Ammon's horn (tissue), 1 donor: ENCODE results near the gene KYNU.
"Not testable (repeated sequence)": the region's sequence is repeated elsewhere in the genome, so short reads cannot be mapped to it uniquely, and the experiment has no call there.

Source experiments
- DNase-seq: peaks from one replicate; pipeline ENCODE4 v3.0.0-alpha.2; 2016; ENCODE audit warnings: low spot score

Gene KYNU

DNA sequence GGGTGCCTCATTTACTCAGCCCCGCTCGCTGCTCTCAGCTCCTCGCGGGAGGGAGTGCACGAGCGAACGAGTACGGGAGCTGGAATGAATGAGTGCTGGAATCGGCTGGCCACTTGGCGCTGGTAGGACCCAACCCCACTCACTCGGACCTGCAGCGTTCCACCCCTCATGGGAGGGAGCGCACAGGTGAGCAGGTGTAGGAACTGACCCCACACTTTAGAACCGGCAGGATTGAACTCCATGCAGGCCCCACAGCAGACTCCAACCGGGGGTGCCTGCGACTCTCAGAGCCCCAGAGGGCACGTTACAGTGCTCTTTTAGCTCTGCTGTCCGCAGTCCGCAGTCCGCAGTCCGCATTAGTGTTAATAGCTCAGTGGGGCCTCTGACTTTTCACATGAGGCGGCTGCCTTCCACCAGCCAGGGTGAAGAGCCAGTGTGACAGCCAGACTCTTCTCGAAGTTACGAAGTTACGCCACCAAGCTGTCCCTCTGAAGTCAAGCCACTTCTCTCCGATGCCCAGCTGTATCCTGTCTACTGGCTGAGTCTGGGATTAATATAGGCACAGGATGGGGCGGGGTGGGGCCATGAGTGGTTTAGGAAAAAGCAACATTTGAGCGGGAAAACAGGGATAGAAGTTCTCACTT is 149.1 kb downstream of the KYNU start:
- no peak for DNase-seq

DNA sequence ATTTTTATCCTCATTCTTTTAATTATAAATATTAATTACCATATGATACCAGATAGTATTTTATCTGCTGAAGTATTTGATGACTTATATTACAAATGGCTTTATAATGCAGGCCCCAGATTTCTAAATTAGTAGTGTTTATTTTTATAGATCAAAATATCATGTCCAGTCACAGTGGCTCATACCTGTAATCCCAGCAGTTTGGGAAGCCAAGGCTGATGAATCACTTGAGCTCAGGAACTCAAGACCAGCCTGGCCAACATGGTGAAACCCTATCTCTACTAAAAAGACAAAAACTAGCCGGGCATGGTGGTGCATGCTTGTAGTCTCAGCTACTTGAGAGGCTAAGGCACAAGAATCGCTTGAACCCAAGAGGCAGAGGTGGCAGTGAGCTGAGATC is 151.7 kb downstream of the KYNU start:
- DNase-seq, result no peak

DNA sequence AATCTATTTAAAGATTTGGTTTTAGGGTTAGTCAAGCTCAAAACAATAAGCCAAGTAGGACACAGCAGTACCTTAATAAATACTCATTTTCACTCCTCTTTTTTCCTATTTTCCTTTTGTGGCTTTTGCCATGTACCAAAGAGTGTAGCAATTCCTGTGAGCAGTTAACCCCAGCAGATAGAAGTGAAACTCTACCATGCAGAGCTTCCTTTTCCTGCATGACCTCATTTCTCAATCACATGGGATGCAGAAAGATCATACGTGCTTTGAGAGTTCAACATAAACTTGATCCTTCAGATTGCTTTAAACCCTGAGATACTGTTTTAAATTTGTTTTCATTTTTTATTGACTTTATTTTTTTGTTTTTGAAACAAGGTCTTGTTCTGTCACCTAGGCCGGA is 152.7 kb downstream of the KYNU start:
- DNase-seq, result peak; percentile 30

DNA sequence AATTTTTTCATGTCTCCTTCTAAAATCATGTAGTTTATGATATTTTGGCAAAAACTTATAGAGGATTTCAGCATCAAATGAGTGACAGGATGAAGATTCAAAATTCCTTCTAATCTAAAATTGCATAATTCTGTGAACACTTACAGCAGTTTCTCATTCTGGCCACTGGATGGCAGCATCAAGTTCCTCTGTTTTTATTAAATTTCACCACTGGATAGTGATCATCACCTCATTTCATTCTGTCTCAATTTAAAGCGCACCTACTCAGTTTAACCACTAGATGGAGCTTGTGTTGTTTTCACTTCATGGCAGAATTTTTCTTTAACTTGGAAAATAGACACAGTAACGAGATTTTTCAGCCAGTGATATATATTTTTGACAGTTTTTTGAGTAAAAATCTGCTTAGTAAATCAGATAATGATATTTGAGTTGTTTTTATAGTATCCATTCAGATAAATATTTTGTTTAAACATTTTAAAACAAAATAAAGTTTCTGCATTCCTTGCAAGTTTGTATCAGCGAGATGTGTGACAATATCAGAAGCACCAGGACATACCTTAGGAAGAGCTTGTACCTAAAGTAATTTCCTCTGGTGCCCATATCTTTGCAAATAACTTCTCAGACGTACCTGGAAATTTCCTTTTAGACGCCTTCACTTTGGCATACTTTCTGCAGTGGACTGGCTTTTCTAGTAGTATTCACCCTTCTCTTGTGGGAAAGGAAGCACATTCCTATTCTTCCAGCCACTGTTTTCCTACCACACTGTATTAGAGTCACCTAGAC is 157.0 kb downstream of the KYNU start:
- DNase-seq, result peak; percentile 88

DNA sequence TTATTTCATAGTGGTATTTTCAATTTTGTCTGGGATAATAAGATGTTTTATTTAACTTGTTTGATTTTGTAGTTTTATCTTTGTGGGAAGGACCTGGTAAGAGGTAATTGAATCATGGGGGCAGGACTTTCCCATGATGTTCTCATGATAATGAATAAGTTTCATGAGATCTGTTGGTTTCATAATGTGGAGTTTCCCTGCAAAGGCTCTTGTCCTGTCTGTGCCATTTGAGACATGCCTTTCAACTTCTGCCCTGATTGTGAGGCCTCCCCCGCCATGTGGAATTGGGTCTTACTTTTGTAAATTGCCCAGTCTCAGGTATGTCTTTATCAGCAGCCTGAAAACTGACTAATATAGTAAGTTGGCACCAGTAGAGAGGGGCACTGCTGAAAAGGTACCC is 174.0 kb downstream of the KYNU start:
- no peak for DNase-seq

DNA sequence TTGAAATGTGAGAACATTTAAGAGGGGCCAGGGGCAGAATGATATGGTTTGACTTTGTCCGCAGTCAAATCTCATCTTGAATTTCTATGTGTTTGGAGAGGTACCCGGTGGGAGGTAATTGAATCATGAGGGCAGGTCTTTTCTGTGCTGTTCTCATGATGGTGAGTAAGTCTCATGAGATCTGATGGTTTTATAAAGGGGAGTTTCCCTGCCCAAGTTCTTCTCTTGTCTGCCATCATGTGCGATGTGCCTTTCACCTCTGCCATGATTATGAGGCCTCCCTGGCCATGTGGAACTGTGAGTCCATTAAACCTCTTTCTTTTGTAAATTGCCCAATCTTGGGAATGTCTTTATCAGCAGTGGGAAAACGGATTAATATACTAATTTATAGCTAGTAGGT is 176.0 kb downstream of the KYNU start:
- not testable (repeated sequence) for DNase-seq

DNA sequence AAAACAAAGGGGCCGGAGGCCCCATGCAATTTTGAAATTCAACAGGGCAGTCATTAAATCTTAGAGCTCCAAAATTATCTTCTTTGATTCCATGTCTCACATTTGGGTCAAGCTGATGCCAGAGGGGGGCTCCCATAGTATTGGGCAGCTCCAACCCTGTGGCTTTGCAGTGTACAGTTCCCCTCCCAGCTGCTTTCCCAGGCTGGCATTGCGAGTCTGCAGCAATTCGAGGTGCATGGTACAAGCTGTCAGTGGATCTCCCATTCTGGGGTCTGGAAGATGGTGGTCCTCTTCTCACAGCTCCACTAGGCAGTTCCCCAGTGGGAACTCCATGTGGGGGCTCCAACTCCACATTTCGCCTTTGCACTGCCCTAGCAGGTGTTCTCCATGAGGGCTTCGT is 179.1 kb downstream of the KYNU start:
- no peak for DNase-seq

DNA sequence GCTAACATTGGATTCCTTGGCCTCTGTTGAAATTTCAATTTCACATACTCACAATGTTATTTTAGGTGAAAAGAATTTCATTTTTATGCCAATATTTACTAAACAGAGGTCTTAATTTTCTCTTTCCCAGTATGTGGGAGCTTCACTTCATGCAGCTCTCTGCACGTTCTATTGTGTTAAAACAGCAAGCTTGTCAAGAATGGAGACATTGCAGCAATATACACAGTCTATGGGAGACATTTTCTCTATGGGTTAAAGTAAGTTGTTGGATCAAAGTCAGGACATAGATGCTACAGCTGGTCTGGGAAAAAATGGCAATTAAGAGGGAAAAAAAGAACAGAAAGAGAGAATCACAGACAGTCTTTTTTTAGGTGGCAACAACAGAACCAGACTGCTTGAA is 181.4 kb downstream of the KYNU start:
- DNase-seq, result no peak

DNA sequence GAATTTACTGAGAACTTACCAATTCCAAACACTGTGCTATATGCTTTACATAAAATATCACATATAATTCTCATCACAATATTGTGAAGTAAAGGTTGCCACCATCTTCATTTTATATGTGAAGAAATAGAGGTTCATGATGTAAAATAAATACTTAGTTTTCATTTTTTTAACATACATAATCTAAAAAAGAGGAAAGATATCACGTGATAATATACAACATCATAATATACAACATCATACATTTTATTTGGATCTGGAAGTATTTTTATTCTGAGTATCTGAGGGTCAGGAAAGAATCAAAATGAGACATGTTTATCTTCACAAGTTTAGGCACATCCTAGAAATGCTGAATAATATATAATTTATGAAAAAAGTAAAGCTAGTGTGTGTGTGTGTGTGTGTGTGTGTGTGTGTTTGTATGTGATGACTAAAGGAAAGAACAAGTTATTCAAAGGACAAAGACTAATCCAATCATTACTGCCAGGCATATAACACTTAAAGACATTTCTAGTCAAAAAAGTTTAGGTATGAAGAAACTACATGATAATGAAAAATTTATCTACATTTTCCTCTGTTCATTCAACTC is 186.2 kb downstream of the KYNU start:
- DNase-seq, result no peak

DNA sequence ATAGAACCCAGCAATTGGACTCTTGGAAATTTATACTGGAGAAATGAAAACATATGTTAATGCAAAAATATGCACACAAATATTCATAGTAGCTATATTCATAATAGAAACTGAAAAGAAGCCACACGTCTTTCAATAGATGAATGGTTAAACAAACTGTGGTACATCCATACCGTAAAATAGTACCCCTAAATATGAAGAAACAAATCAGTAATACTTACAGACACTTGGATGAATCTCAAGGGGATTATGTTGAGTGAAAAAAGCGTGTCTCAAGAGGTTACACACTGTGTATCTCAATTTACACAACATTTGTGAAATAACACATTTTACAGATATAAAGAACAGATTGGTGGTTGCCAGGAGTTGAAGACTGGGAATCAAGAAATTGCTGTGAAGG is 190.6 kb downstream of the KYNU start:
- no peak for DNase-seq

DNA sequence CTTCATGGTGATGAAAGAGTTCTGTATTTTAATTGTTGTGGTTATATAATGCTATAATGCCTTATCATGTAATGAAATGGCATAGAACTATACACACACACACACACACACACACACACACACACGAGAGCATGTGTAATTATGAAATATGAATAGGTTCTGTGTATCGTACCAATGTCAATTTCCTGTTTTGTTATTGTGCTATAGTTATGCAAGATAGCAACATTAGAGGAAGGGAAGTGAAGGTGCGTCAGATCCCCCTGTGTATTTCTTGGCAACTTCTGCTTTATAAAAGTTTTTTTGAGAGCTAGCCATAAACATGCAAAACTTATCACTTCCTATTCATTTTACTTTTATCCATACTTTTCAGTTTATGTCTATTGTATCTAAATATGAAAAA is 191.0 kb downstream of the KYNU start:
- no peak for DNase-seq

DNA sequence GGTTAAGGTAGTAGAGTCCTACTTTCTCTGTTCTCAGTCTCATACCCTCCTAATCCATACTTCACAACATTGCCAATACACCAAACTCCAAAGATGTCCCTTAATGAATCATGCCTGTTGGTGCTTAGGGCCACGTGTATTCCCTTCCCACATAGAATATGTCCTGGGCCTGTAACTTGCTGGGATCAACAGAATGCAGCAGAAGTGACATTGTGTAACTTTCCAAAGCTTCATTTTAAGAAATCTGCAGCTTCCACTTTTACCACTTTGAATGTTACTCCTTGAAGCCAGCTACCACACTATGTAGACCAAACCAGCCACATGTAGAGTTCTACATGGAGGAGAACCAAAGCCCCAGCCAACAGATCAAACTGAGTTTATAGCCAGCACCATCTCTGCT is 193.2 kb downstream of the KYNU start:
- no peak for DNase-seq

DNA sequence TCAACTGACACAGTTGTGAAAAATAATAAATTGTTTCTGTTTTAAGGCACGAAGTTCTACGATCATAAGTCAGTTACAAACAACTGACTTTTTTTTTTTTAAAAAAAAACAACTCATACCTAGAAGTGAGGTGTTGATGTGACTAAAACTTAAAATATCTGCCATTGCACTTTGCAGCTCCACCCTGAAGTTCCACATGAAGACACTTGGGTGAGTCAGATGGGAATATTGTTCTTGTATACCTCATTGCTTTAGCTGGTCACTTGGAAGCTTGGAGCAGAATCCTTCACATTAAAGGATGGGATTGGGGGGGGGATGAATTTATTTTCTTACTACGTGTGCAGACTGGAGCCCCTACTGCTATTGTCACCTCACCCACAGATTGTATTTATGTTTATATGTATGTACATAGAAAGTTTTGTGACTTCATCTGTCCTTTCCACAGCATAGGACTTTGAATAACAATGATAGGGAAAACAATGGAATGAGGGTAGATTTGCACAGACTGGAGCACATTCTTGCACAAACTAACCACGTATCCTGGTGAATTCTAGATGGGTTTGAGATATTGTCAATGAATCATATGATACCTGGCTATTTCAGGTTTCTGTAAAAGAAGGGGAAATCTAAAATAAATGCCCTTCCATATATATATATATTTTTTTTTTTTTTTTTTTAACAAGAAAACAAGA is 193.9 kb downstream of the KYNU start:
- no peak for DNase-seq

DNA sequence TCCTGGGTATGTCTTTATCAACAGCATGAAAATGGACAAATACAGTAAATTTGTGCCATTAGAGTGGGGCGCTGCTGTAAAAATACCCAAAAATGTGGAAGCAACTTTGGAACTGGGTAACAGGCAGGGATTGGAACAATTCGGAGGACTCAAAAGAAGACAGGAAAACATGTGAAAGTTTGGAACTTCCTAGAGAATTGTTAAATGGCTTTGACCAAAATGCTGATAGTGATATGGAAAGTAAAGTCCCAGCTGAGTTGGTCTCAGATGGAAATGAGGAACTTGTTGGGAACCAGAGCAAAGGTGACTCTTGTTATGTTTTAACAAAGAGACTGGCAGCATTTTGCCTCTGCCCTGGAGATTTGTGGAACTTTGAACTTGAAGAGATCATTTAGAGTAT is 197.4 kb downstream of the KYNU start:
- DNase-seq, result not testable (repeated sequence)

DNA sequence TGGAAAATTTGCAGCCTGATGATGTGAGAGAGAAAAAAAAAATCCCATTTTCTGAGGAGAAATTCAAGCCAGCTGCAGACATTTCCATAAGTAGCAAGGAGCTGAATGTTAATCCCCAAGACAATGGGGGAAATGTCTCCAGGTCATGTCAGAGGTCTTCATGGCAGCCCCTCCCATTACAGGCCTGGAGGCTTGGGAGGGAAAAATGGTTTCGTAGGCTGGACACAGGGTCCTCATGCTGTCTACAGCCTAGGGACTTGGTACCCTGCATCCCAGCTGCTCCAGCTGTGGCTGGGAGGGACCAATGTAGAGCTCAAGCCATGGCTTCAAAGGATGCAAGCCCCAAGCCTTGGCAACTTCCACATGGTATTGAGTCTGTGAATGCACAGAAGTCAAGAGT is 198.2 kb downstream of the KYNU start:
- DNase-seq, result no peak

DNA sequence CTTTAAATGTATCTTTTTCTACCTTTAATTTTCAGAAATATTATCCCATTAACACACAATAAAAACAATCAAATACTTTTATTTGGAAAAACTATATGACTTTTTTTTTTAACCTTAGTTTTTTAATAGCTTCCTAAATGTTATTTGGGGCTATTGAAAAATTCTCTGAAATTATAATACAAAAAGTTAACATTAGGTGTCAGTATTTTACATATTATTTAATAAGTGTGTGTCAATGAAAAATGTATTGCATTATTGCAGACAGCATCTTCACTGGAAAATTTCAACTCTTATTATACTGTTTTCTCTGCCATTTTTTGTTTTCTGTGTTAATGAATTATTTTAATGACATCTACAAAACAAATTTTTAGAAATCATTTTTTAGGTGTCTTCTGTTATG is 200.6 kb downstream of the KYNU start:
- no peak for DNase-seq

DNA sequence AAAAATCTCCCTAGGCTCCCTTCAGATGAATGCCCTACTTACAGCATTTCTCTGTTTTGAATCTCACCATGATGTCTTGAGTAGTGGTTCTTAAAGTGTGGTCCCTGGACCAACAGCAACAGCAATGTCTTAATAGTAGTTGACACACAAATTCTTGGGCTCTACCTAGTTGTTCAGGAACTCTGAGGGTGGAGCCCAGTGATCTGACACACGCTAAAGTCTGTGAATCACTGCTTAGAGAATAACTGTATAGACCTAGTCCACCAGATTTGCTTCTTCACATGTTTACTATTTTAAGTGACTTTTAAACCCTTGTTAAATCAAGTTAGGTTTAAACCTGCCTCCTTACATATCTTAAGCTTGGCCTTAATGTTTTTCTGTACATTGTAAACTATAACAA is 204.2 kb downstream of the KYNU start:
- no peak for DNase-seq

DNA sequence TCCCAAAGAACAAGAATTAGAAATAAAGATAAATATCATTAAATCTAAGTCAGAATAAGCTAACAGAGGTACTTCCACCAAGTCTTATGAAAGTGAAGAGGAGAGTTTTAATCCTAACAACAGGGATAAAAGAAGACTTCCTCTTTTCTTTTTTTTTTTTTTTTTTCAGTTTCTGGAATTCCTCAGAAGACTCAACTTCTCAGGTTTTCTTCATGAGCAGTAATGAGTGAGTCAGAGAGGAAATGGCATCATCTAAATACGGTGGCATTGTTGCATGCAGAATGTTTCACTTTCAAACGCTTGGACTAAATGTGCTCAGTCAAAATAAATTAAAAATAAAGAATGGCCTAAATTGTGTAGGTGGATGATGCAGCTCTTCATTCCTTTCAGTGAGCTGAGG is 206.2 kb downstream of the KYNU start:
- no peak for DNase-seq

DNA sequence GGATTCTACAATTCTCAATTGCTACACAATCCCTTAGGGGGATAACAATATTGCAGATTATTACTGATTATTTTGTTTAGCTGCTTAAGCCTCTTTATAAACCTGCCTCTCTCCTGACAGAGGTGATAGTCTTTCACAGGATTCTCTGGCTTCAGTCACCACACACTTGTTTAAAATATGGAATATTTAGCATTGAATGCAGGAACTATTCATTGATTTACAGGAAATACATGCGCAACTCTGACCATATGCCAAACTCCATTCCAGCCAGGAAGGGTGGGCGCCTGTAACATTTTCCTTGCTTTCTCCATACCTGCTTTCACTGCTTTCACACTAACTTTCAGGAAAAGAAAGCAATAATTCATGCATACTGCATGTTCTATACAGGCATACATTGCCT is 207.0 kb downstream of the KYNU start:
- no peak for DNase-seq

DNA sequence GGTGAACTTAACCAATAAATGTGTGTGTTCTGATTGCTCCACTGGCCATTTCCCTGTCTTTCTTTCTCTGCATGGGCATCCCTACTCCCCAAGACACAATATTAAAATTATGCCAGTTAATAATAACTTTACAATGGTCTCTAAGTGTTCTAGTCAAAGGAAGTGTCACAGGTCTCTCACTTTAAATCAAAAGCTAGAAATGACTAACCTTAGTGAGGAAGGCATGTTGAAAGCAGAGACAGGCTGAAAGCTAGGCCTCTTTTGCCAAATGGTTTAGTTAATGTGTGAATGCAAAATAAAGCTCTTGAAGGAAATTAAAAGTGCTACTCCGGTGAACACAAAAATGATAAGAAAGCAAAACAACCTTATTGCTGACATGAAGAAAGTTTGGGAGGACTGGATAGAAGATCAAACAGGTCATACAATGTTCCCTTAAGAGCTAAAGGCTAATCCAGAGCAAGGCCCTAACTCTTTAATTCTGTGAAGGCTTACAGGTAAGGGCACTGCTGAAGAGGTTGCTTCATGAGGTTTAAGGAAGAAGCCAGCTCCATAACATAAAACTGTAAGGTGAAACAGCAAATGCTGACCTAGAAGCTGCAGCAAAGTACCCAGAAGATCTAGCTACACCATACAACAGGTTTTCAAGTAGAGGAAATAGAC is 207.8 kb downstream of the KYNU start:
- DNase-seq, result no peak

DNA sequence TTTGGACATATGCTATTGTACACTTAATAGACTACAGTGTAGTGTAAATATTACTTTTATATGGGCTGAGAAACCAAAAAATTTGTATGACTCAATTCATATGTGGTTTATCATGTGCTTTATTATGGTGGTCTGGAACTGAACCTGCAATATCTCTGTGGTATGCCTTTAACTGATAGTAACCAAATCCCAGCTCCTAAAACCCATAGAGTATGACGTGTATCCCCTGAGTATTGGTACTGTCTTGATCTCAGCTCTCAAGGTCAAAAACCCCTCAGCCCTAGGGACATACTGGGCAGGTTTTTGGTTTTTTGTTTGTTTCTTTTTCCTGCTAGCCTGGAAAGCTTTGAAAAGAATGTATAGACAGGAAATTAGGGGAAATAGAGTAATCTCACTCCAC is 209.6 kb downstream of the KYNU start:
- no peak for DNase-seq

DNA sequence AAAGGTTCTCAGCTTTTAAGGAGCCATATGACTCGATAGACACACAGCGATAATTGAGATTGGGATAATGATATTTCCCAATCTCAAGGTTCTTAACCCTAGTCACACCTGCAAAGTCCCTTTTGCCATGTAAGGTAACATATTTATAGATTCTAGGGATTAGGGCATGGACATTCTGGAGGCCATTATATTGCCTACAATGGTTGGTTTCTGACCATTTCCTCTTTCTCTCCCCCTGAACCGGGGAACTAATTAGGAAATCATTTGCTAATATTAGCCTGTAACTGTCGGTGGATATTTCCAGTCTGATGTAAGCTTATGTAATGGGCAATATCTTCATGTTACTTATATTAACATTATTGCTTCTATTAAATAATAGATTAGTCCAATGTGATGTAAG is 210.9 kb downstream of the KYNU start:
- no peak for DNase-seq
